Spleen (tissue), 7 donors: Measurements from ENCODE around the gene WDR4.

ENCODE experiments used
- POLR2A ChIP-seq, 3 donors: fragments of 450-650 bp; IDR thresholded peaks; one replicate each; pipeline ENCODE4 v1.5.1; 2017; ENCODE audit warnings: antibody characterized with exemption in 3 of 3, mild to moderate bottlenecking in 1 of 3
- POLR2AphosphoS5 ChIP-seq, 3 donors: sonication (generic); formaldehyde crosslinking; IDR thresholded peaks; one replicate each; pipeline ENCODE4 v1.5.1; 2017; ENCODE audit warnings: antibody characterized with exemption in 3 of 3
- TF ChIP-seq, protein P1 (sequence below), 11 experiments: fragments of 200-600 bp in 7 of 11; fragments of 450-650 bp in 4 of 11; sonication (generic) in 4 of 11; IDR thresholded peaks in 8 of 11; conservative IDR thresholded peaks in 3 of 11; 1 replicate in 7 of 11; 2 replicates in 4 of 11; pipeline versions ENCODE4 v1.4.0 to v1.8.0; 2016 to 2021; ENCODE audit warnings: antibody characterized with exemption in 11 of 11, inconsistent platforms in 4 of 11, mild to moderate bottlenecking in 1 of 11
- donor health status: DM: no; HTN: no; CAD: no; lungs with moderate emphysema.
- donor health status: DM: no; HTN: no; CAD: no.
- donor health status: DM: no; HTN: no; CAD: no.

DNA sequence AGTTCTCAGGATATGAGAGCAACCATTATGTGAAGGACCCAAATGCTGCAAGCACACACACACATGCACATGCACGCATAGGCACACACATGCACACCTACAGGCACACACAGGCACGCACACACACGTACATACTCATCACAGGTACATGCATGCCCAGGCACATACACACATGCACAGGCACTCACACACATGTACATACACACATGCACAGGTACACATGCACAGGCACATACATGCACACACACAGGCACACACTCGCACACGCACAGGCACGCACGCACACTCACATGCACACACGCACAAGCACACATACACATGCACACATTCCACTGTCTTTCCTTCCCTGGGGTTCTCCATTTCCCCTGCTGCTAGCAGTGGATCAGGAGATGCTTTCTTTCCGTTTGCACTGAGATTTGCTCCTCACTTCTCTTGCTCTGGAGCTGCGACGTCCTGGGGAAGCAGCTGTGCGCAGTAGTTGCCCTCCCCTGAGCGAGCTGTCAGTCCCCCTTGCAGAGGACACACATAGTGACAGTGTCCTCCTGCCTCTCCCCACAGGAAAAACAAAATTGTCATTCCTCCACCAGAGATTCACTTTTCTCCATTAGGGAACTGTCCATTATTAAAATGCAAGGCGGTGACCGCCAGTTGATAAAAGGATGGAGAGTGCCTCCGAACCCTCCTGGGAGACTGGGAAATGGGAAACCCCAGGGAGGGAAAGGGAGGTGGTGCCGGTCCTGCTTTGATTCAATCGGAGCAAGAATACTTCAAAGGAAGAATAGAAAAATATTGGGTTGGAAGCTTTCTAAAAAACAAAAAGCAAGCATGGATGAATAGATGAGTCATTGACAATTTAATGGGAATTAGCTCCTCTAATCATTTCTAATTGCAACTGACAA, 69.5 kb downstream of the WDR4 start:
- TF ChIP-seq, protein P1, sequence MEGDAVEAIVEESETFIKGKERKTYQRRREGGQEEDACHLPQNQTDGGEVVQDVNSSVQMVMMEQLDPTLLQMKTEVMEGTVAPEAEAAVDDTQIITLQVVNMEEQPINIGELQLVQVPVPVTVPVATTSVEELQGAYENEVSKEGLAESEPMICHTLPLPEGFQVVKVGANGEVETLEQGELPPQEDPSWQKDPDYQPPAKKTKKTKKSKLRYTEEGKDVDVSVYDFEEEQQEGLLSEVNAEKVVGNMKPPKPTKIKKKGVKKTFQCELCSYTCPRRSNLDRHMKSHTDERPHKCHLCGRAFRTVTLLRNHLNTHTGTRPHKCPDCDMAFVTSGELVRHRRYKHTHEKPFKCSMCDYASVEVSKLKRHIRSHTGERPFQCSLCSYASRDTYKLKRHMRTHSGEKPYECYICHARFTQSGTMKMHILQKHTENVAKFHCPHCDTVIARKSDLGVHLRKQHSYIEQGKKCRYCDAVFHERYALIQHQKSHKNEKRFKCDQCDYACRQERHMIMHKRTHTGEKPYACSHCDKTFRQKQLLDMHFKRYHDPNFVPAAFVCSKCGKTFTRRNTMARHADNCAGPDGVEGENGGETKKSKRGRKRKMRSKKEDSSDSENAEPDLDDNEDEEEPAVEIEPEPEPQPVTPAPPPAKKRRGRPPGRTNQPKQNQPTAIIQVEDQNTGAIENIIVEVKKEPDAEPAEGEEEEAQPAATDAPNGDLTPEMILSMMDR (IDR thresholded peaks at IDR 0.05 in 8 of 11, conservative IDR thresholded peaks at IDR 0.05 in 3 of 11): no peak
- TF ChIP-seq POLR2A (IDR thresholded peaks at IDR 0.05) (no peak), POLR2AphosphoS5 (IDR thresholded peaks at IDR 0.05) (no peak)
